Measurements from ENCODE around the gene EMILIN1. TPM values are rescaled to one million over a fixed set of nuclear protein-coding genes. Genes with fewer than 3 reads are reported as not detected.

Gene EMILIN1
- total and polyA plus RNA-seq, 10 of the 15 experiments (the other 5 are each of a cell fraction or from before 2014, with no cell fraction given), result 0.01 to 2.3 (median 1.2) TPM; not detected in 2

GRCh38 chr2:27050996-27051901, 27.2 kb upstream of the EMILIN1 start, which contains the start of gene AGBL5:
Gene AGBL5, plus strand, starts transcription at chr2:27051668. Its CDS starts 1,291 bp downstream, at chr2:27052959.
- POLR2A ChIA-PET, result interaction anchor here (0.8 to 8.9 kb wide), 12 partner anchors 8 to 161 kb away, joined by 3 to 139 read pairs (median 10); partner anchors contain the start of genes ATRAID, KHK, OST4 and SLC5A6
- intact Hi-C loops (cut with micrococcal nuclease; ENCODE audit: unreplicated experiment), result loop anchor here (1.0 to 5.0 kb wide), 4 partner anchors 19 to 264 kb away; partner anchors contain the start of genes CENPA, KHK, OST4 and TMEM214
- TF ChIP-seq ZZZ3 (IDR thresholded peaks at IDR 0.05; ENCODE audit: control insufficient read depth, insufficient read length, low read depth) (no peak), TCF12 (IDR thresholded peaks at IDR 0.05; ENCODE audit: low read depth, low read length) (no peak), PAX5 (IDR thresholded peaks at IDR 0.05; ENCODE audit: borderline replicate concordance, low read depth, low read length) (peak; percentile 8; the same call in 1 of the 2 replicates), RCOR1 (conservative IDR thresholded peaks at IDR 0.05; ENCODE audit: low read depth, low read length) (no peak), POU2F2 (IDR thresholded peaks at IDR 0.05; ENCODE audit: borderline replicate concordance, low read depth, low read length) (0 out of 3 replicates have a peak, but pooled peaks have one; percentile 51), RB1 (IDR thresholded peaks at IDR 0.05; ENCODE audit: borderline replicate concordance) (peak; percentile 96), CHD2 (IDR thresholded peaks at IDR 0.05; ENCODE audit: borderline replicate concordance, low read depth, low read length) (peak; percentile 74), BACH1 (IDR thresholded peaks at IDR 0.05; ENCODE audit: borderline replicate concordance) (peak; percentile 36; the same call in 1 of the 2 replicates), MAX (IDR thresholded peaks at IDR 0.05; ENCODE audit: low read depth, low read length) (peak; percentile 94), STAT1 (conservative IDR thresholded peaks at IDR 0.05) (peak; percentile 96; the same call in 1 of the 2 replicates), SIX5 (IDR thresholded peaks at IDR 0.05; ENCODE audit: low read depth, low read length, severe bottlenecking) (peak; percentile 27), RFX5 (IDR thresholded peaks at IDR 0.05; ENCODE audit: low read depth, low read length) (0 out of 2 replicates have a peak, but pooled peaks have one; percentile 13), JUNB (IDR thresholded peaks at IDR 0.05) (peak; percentile 6; the same call in 1 of the 2 replicates), EED (IDR thresholded peaks at IDR 0.05; ENCODE audit: low read depth) (no peak), TBL1XR1 (IDR thresholded peaks at IDR 0.05; ENCODE audit: low read depth, low read length) (peak; percentile 67), MTA3 (IDR thresholded peaks at IDR 0.05; ENCODE audit: borderline replicate concordance, low read length) (peak; percentile 92; the same call in 1 of the 2 replicates), CBX5 (IDR thresholded peaks at IDR 0.05; ENCODE audit: low read depth) (no peak), CHD1 (IDR thresholded peaks at IDR 0.05; ENCODE audit: low read depth, low read length) (no peak)
- TF ChIP-seq, protein P1, sequence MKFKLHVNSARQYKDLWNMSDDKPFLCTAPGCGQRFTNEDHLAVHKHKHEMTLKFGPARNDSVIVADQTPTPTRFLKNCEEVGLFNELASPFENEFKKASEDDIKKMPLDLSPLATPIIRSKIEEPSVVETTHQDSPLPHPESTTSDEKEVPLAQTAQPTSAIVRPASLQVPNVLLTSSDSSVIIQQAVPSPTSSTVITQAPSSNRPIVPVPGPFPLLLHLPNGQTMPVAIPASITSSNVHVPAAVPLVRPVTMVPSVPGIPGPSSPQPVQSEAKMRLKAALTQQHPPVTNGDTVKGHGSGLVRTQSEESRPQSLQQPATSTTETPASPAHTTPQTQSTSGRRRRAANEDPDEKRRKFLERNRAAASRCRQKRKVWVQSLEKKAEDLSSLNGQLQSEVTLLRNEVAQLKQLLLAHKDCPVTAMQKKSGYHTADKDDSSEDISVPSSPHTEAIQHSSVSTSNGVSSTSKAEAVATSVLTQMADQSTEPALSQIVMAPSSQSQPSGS (IDR thresholded peaks at IDR 0.05; ENCODE audit: low read length), result peak; percentile 81
- TF ChIP-seq, protein P2, sequence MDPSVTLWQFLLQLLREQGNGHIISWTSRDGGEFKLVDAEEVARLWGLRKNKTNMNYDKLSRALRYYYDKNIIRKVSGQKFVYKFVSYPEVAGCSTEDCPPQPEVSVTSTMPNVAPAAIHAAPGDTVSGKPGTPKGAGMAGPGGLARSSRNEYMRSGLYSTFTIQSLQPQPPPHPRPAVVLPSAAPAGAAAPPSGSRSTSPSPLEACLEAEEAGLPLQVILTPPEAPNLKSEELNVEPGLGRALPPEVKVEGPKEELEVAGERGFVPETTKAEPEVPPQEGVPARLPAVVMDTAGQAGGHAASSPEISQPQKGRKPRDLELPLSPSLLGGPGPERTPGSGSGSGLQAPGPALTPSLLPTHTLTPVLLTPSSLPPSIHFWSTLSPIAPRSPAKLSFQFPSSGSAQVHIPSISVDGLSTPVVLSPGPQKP (IDR thresholded peaks at IDR 0.05; ENCODE audit: low read depth, low read length), result peak; percentile 79; the same call in 1 of the 2 replicates

More at GRCh38 chr2:27050996-27051901, 27.2 kb upstream of the EMILIN1 start, which contains the start of gene AGBL5:
- Histone ChIP-seq H2AFZ (ENCODE audit: control insufficient read depth, low read depth, low read length) (peak within 1 kb of the TSS; percentile 89), H3K4me1 (ENCODE audit: control insufficient read depth, insufficient read depth, low read length) (peaks cover 9% of the 10 kb centered on the region), H3K4me3 (peak within 1 kb of the TSS; percentile 99), H3K27me3 (replicated peaks in 1 of 2; ENCODE audit: control insufficient read depth in 2 of 2, insufficient read depth in 2 of 2, low read length in 1 of 2) (no peaks in the 10 kb centered on the region), H3K27ac (ENCODE audit: control insufficient read depth, insufficient read depth) (peak within 1 kb of the TSS; percentile 82), H3K9me3 (replicated peaks; ENCODE audit: control insufficient read depth, insufficient read depth, low read length) (no peaks in the 10 kb centered on the region), H4K20me1 (ENCODE audit: control insufficient read depth, insufficient read depth) (no peaks in the 10 kb centered on the region), H3K36me3 (ENCODE audit: control insufficient read depth in 2 of 2, insufficient read depth in 2 of 2, low read length in 1 of 2) (peaks cover 3 to 16% of the 10 kb centered on the region in 2 experiments), H3K4me2 (ENCODE audit: control insufficient read depth, insufficient read depth) (peak within 1 kb of the TSS; percentile 89), H3K79me2 (ENCODE audit: control insufficient read depth, insufficient read depth, low read length) (0 out of 2 replicates have a peak, but pooled peaks cover 1% of the 10 kb centered on the region), H3K9ac (ENCODE audit: control insufficient read depth, insufficient read depth, low read length) (peak within 1 kb of the TSS; percentile 87)
- ChIA-PET SMC1A (ENCODE audit: uncharacterized antibody, unreplicated experiment) (interaction anchor here (0.8 to 3.1 kb wide), 16 partner anchors 8 to 328 kb away, joined by 3 to 33 read pairs (median 4); partner anchors contain the start of genes KHK, OST4 and TMEM214), RAD21 (ENCODE audit: unreplicated experiment) (interaction anchor here (0.8 to 3.4 kb wide), 18 partner anchors 10 to 161 kb away, joined by 3 to 31 read pairs (median 4); partner anchors contain the start of genes KHK, OST4, PREB and SLC5A6), CTCF (interaction anchor here (1.0 to 3.5 kb wide), 19 partner anchors 11 to 158 kb away, joined by 3 to 28 read pairs (median 5); partner anchors contain the start of genes KHK, OST4, PREB and TMEM214)
- no peak for FAIRE-seq
- DNase-seq (ENCODE audit: low read depth, low spot score), result peak; percentile 97
- no TSS peak for BruUV-seq (replicated peaks)
- peak; percentile 84 for ATAC-seq
- WGBS (ENCODE audit: insufficient coverage, insufficient replicate concordance, low lambda C conversion rate, missing lambda C conversion rate), result 1% methylated on average over 57 of the region's 67 CpGs
- in situ Hi-C loops (cut with MboI), result no loop called here

All from GM12878 (cell line).